GM18519 (cell line): ENCODE results near the gene FEM1B.

ENCODE experiments used
- ATAC-seq: cut with Tn5 transposase; IDR thresholded peaks from one replicate; pipeline ENCODE4 v1.9.1; 2021; ENCODE audit warnings: mild to moderate bottlenecking, moderate library complexity; ENCODE audit not compliant: unreplicated experiment, low FRiP score

Gene FEM1B

DNA sequence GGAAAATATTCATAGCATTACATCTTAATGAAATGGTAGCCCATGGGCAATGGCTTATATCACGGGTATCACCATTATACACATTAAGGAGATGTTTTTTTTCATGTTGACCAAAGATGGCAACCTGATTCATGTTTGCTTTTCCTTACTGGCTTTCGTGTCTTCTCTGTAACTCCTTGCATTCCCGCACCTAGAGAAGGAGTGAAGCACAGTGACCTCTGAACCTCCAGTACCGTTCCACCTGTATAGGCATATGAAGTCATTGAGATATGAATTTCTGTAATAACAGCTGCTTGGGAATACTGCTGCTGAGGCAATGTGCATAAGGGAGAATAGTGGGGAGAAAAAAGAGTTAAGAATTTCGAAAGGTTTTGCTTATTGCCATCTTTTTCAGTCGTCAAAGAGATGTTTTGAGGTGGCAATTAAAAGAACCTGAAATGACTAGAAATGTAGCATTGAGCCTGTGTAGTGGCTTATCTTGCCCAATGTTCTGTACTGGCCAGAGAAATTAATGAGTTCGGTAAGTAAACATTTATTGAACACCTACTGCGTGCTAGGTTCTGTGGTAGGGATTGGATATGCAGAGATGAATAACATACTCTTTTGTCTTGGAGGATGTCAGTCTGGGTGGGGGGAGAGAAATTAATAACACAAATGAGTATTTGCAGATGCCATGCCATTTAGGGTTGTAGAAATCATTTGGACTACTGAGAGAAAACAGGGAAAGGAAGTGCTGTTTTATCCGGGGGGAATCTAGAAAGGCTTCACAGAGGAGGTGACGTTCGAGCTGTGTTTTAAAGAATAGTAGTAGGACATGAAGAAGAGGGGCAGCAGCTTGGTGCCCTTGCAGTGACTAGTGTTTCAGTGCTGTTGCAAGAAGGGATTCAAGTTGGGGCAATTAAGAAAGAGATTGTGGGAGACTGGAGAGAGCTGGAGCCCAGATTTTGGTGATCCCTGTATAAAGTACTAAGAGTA lies 2.5 kb downstream of the FEM1B start:
- no peak for ATAC-seq

DNA sequence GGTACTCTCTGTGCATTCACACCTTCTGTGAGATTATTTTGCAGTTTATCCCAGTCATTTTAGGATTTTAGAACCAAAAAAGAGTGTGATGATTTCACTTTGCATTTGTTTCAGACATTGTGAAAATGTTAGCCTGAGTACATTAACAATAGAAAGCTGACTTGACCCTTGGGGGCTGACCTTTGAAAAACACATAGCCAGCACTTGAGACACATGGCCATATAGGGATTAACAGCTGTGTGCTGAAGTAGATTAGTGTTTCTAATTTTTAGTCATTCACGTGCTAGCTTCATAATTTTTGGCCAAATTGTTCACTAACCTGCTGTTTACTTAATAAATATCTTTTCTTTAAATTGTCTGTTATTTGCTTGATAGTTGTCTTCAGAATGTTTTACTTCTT lies 3.5 kb downstream of the FEM1B start:
- no peak for ATAC-seq

DNA sequence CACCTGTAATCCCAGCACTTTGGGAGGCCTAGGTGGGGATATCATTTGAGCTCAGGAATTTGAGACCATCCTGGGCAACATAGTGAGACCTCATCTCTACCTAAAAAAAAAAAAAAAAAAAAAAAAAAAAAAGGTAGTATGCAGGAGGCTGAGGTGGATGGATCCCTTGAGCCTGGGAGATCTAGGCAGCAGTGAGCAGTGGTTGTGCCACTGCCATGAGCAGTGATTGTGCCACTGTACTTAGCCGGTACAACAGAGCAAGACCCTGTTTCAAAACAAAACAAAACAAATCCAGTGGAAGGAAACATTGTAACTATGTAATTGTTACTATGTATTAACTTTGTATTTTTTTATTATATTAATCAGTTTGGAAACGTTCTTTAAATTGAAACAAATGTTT lies 5.9 kb downstream of the FEM1B start:
- no peak for ATAC-seq

DNA sequence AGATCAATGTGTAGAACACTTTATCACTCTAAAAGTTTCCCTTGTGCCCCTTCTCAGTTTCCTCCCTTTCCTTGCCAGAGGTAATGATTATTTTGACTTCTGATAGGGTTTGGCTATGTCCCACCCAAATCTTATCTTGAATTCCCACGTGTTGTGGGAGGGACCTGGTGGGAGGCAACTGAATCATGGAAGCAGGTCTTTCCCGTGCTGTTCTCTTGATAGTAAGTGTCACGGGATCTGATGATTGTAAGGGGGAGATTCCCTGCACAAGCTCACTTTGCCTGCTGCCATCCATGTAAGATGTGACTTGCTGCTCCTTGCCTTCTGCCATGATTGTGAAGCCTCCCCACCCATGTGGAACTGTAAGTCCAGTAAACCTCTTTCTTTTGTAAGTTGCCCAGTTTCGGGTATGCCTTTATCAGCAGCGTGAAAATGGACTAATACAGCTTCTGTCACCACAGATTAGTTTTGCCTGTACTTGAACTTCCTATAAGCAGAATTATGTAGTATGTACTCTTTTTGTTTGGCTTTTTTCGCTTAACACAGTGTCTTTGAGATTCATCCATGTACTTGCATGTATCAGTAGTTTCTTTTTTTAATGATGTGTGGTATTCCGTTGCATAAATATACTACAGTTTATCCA lies 7.2 kb downstream of the FEM1B start:
- no peak for ATAC-seq

GRCh38 chr15:68285259-68285980 lies 7.9 kb downstream of the FEM1B start:
- no peak for ATAC-seq

GRCh38 chr15:68286256-68286655 lies 8.7 kb downstream of the FEM1B start:
- ATAC-seq: no peak

DNA sequence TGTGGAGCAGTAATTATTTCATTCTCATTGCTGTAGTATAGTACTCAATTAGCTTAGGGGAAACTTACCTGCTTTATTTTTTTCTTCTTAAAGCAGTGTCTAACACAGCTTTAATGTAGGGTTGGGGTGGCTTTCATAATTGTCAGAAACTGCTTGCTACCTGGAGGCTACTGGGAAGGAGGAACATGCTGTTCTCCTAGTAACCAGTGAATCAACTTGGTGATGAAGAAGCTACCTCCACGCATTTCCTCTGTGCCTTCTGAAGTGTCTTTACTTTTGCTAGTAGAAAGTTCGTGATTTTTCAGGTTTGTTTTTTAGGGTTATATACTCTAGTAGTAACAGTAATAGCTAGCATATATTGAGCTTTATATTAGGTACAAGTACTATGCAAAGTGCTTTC lies 11.5 kb downstream of the FEM1B start:
- no peak for ATAC-seq

GRCh38 chr15:68289621-68290352 lies 12.2 kb downstream of the FEM1B start:
- ATAC-seq: no peak

DNA sequence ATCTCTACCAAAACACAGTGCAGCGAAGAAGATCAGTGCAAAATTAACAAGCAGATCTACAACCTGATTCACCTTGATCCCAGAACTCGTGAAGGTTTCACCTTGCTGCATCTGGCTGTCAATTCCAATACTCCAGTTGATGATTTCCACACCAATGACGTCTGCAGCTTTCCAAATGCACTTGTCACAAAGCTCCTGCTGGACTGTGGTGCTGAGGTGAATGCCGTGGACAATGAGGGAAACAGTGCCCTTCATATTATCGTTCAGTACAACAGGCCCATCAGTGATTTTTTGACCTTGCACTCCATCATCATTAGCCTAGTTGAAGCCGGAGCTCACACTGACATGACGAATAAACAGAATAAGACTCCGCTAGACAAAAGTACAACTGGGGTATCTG lies 13.2 kb downstream of the FEM1B start:
- no peak for ATAC-seq

GRCh38 chr15:68292157-68292781 lies 14.7 kb downstream of the FEM1B start:
- no peak for ATAC-seq

- ATAC-seq: no peak
These were observed 15.4 kb downstream of the FEM1B start for GRCh38 chr15:68292967-68293366.

GRCh38 chr15:68295014-68295805 lies 17.7 kb downstream of the FEM1B start:
- no peak for ATAC-seq

- ATAC-seq: no peak
These were observed 20.8 kb downstream of the FEM1B start for GRCh38 chr15:68298336-68298735.

GRCh38 chr15:68298882-68299381 lies 21.4 kb downstream of the FEM1B start:
- ATAC-seq: peak; percentile 79

DNA sequence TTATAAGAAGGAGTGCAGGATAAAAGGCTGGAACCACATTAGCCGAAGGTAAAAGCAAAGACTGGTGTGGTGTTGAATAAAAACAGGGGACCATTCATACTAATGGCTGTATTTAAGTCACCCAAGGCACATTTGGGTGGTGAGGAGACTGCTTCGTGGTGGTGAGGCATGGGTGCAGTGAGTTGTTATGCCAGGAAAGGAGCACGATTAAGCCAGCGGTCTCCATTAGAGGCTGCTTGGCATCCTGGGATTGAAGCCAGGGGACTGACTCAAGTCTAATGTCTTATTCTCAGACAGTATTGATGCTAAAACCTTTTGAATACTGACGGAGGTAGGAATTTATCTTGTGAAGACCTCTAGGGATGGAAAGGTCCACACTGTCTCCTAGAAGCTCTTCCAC lies 21.9 kb downstream of the FEM1B start:
- no peak for ATAC-seq

DNA sequence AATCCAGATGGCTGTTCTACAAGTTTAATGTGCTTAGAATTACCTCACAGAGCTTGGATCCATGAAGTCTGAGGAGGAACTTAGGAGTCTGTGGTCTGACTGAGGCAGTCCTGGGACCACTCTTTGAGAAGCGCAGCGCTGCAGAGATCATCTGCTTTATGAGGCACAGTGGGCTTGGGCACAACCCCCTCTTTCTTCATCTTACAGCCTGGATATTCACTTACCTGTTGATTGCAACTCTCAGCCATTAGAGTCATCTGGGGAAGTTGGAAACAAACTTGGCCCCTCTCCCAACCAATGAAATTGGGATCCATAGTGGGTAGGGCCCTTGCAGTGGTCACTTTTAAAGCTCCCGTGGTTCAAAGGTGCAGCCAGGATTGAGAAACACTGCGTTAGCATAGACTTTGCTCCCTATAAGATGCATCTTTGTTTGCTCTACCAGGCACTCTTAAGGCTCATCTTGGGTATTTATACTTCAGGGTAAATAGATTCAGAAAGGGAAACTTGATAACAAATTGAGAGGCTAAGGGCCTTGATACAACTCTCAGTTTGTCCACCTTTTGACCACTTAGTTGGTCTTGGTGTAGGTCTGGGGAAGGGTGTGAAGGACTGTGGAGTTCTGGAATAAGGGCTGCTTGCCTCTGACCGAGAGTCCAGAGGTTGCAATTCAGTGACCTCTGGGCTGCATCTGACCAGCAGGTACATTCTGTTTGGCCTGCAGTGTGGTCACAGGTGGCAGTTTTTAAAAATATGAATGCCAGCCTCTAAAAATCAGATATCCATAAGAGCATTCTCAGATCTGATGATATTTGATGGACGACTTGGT lies 22.8 kb downstream of the FEM1B start:
- ATAC-seq: no peak

GRCh38 chr15:68301301-68301700 lies 23.8 kb downstream of the FEM1B start:
- ATAC-seq: no peak

DNA sequence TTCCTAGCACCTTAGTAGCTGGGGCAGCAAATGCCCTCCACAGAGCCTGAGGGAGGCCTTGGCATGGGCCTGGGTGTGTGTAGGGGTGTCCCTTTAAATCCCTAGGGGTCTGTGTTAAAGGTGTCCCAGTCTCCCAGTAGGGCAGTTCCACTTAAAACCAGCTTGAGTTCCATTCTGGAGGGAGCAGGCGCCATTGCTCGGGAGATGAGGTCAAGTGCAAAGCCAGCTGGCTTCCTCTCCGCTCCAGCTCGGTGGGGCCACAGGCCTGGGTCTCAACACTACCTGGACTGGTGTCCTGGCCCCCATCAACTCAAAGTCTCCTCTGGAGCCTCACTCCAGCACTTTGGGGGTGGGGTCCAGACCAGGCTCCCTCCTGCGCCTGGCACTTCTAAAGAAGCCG lies 25.2 kb downstream of the FEM1B start:
- no peak for ATAC-seq
